Middle frontal gyrus (tissue), 1 donor: ENCODE measurements around the gene NDUFA3.
A peak's percentile ranks its signal among the peaks of the same experiment; 100 is the strongest.
"Not testable (repeated sequence)": the region's sequence is repeated elsewhere in the genome, so short reads cannot be mapped to it uniquely, and the experiment has no call there.

Experiments
- DNase-seq: peaks from one replicate; pipeline ENCODE4 v3.0.0-alpha.2; 2015; ENCODE audit warnings: low spot score; ENCODE audit errors: extremely low spot score

Gene NDUFA3

DNA sequence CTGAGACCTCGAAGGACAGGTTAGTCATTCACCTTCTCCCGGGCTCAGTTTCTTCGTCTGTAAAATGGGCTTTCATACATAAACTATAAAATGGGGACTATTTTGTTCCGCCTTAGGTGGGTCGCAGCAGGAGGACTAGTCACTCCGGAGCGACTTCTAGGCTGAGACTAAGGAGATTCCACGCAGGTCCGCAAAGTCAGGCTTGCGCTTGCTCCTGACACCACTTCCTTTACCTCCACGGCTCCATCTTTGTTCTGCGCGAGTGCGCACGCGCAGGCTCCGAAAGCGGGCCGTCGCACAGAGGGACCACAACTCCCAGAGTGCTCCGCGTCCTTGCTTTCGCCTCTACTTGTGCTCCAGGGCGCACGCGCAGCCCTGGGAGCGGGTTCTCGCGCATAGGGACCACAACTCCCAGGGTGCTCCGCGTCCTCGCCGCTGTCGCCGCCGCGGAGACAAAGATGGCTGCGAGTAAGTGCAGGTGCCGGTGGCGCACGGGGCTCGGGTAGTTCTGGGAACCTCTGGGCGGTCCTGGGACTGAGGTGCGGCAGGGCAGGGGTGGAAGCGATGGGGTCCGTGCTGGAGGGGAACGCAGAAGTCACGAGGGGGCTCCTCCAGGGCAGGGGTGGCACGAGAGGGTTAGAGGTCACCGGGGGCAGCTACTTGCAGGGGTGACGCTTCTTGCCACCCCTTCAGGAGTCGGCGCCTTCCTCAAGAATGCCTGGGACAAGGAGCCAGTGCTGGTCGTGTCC, at the start of gene NDUFA3:
NDUFA3 (plus strand) TSS at position 435 of the 749 bp plus-strand sequence; CDS start at position 459, 24 bp downstream.
- DNase-seq = peak; percentile 92

DNA sequence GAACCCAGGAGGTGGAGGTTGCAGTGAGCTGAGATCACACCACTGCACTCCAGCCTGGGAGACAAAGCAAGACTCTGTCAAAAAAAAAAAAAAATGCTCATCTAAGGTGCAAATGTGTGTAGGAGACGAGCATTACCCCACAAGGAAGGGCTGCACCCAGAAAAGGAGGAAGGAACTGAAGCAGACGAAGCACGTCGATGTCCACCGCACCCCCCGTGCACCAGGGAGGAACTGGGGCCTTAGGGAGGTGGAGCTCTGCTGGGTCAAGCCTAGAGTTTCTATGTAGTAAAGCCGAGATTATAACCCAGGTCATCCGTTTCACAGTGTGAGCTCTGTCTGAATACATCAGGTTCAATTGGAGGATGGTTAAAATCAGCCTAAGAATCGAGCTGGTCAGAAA, 40.0 kb upstream of the NDUFA3 start:
- no peak for DNase-seq

GRCh38 chr19:54063350-54064116, 39.1 kb upstream of the NDUFA3 start, which contains the start of gene VSTM1:
Gene VSTM1, minus strand, starts transcription at chr19:54063897. Its CDS starts 120 bp downstream, at chr19:54063777.
- no peak for DNase-seq

DNA sequence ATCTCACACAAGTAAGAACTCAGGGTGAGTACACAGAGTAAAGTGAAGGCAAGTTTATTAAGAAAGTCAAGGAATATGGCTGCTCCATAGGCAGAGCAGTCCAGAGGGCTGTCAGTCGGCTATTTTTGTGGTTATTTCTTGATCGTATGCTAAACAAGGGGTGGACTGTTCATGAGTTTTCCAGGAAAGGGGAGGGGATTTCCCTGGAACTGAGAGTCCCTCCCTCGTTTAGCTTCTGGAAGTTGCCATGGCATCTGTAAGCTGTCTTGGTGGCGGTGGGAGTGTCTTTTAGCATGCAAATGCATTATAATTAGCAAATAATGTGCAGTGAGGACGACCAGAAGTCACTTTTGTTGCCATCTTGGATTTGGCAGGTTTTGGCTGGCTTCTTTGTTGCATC, 33.2 kb upstream of the NDUFA3 start:
- no peak for DNase-seq

DNA sequence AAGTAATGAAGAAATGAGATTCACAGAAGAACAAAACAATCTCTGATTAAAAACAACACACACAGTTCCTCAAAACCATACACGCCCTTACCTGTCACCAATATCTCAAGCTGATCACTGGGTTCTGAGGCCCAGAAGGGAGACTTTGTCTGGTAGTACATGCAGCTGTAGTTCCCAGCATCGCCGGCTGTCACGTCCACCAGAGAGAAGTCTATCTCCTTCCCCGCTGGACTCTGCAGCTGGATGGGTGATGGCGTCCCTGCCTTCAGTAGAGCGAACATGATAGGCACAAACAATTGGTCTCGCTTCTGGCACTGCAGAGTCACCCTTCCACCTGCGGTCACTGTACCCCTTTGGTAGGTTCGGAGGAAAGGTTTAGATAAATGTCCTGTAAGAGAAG, 28.8 kb upstream of the NDUFA3 start:
- DNase-seq = no peak

GRCh38 chr19:54074851-54075250, 27.8 kb upstream of the NDUFA3 start:
- no peak for DNase-seq

GRCh38 chr19:54077334-54077733, 25.3 kb upstream of the NDUFA3 start:
- no peak for DNase-seq

- DNase-seq = no peak
These were observed 21.6 kb upstream of the NDUFA3 start, which contains the start of gene TARM1 for GRCh38 chr19:54081032-54081431. Gene TARM1, minus strand, starts transcription at chr19:54081365. Its CDS starts 25 bp downstream, at chr19:54081340.

DNA sequence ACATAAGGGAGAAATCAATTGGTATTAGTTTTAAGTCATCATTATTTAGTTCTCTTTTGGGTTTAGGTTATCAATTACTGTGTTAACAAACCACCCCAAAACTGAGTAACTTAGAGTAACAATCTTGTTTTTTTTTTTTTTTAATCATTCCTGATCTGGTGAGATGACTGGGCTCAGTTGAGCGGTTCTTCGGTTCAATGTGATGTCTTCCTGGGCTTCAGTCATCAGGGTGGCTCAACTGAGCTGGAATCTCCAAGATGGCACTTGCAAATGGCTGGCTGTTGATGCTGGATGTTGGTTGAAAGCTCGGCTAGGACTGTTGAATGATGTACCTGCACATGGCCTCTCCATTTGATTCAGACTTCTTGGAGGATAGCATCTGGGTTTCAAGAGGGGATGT, 18.2 kb upstream of the NDUFA3 start:
- no peak for DNase-seq

DNA sequence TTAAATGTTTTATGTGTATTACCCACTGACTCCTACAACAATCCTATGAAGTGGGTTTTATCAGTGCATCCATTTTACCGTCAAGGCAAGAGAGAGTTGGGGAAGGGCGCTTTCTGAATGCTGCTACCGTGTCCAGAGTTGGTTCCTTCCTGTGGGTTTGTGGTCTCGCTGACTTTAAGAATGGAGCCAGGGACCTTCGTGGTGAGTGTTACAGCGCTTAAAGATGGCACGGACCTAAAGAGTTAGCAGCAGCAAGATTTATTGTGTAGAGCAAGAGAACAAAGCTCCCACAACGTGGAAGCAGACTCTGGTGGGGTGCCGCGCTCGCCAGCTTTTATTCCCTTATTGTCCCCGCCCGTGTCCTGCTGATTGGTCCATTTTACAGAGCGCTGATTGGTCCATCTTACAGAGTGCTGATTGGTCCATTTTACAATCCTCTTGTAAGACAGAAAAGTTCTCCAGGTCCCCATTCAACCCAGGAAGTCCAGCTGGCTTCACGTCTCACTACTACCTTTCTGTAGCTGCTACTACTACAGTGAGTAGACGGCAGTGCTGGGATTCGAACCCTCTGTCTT, 8.1 kb upstream of the NDUFA3 start:
- DNase-seq = no peak

DNA sequence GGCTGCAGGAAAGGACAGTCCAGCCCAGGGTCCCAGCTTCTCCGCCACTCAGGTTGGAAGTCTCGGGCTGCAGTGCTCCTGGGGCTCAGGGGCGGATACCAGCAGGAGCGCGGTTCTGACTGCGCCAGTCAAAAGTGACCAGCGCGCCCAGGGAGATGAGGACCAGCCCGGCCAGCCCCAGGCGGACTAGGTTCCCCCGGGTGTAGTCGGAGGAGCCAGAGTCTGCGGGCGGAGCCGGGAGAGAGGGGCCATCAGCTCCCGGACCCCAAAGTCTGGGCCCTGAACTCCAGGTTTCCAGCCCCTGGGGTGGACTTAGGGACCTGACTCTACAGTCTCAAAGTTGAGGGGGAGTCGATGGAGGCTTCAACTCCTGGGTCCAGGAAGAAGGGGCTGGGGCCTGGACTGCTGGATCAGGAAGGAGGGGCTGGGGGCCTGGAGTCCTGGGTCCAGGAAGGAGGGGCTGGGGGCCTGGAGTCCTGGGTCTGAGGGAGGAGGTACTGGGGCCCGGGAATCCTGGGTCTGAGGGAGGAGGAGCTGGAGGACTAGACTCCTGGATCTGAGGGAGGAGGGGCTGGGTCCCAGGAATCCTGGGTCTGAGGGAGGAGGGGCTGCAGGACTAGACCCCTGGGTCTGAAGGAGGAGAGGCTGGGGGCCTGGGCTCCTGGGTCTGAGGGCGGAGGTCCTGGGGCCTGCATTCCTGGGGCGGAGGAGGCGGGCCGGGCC, 7.4 kb upstream of the NDUFA3 start:
- no peak for DNase-seq

DNA sequence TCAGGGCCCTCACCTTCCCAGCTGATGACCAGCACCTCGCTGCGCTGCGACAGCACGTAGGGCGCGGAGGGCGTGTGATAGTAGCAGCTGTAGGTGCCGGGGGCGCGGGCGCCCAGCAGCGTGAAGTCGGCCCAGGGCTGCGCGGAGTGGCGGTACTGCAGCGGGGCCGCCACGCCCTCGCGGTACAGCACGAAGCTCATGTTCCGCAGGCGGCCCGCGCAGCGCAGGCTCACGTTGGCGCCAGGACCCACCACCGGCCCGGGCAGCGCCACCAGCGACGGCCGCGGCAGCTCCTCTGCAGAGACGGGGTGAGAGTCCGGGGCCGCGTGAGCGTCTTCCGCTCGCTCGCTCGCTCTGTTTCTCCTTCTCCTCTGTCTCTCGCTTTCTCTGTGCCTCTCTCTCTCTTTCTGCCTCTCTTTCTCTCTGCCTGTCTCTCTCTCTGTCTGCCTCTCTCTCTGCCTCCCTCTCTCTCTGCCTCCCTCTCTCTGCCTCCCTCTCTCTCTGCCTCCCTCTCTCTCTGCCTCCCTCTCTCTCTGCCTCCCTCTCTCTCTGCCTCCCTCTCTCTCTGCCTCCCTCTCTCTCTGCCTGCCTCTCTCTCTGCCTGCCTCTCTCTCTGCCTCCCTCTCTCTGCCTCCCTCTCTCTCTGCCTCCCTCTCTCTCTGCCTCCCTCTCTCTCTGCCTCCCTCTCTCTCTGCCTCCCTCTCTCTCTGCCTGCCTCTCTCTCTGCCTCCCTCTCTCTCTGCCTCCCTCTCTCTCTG, 6.6 kb upstream of the NDUFA3 start:
- not testable (repeated sequence) for DNase-seq

GRCh38 chr19:54096617-54097106, 6.0 kb upstream of the NDUFA3 start:
- DNase-seq = no peak

DNA sequence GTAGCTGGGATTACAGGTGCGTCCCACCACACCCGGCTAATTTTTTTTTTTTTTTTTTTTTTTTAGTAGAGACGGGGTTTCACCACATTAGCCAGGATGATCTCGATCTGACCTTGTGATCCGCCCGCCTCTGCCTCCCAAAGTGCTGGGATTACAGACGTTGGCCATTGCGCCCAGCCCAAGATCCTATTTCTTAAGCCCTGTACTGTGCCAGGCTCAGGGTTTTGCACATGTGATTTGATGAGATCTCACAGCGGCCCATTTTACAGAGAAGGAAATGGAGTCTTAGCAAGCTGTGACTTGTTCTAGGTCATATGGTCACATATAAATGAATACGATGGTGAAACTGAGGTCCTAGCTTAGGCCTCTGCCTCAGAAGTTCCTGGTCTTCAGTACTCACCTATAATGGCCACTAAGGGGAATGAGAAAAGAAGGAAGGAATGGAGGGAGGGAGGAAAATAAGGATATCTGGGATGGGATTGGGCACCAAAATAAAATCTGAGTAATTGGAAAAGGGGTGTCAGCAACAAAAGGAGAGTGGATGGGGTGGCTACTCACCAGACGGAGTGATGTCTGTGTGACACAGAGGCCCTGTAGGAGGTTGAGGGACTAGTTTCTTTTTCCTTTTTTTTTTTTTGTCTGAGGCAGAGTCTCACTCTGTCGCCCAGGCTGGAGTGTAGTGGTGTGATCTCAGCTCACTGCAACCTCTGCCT, 3.3 kb upstream of the NDUFA3 start:
- no peak for DNase-seq

GRCh38 chr19:54099903-54100255, 2.8 kb upstream of the NDUFA3 start:
- not testable (repeated sequence) for DNase-seq

GRCh38 chr19:54100561-54100960, 2.1 kb upstream of the NDUFA3 start, which contains the start of gene OSCAR:
Gene OSCAR, minus strand, starts transcription at chr19:54100803. Its CDS starts 11 bp downstream, at chr19:54100792.
- DNase-seq = no peak

DNA sequence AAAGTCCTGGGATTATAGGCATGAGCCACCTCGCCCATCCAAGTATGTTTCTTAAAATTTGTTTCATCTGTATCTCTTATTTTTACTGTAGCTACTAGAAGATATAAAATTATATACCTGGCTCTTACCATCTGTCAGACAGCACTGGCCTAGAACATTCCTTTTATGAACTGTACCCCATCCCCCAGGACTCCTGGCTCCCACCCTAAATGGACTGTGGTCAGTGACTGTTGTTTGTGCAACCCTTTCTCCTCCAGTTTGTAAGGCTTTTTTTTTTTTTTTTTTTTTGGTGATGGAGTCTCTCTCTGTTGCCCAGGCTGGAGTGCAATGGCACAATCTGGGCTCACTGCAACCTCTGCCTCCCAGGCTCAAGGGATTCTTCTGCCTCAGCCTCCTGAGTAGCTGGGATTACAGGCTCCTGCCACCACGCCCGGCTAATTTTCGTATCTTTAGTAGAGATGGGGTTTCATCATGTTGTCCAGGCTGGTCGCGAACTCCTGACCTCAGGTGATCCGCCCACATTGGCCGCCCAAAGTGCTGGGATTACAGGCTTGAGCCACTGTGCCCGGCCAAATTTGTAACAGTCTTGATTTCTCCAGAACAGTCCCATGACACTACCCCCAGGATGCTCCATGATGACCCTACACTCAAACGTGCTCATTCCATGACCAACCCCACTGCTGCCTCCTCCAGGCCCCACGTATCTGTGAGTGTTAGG, 2.5 kb downstream of the NDUFA3 start:
- no peak for DNase-seq

- no peak for DNase-seq
These were observed 3.1 kb downstream of the NDUFA3 start for GRCh38 chr19:54105796-54106195.

- no peak for DNase-seq
These were observed 4.1 kb downstream of the NDUFA3 start for GRCh38 chr19:54106716-54107115.
